GM19035 (cell line): ENCODE results near the gene PRR14L.
"Not testable (repeated sequence)": the region's sequence is repeated elsewhere in the genome, so short reads cannot be mapped to it uniquely, and the experiment has no call there.

ENCODE experiments used
- ATAC-seq: cut with Tn5 transposase; IDR thresholded peaks from one replicate; pipeline ENCODE4 v1.9.1; 2021; ENCODE audit not compliant: unreplicated experiment

Gene PRR14L

DNA sequence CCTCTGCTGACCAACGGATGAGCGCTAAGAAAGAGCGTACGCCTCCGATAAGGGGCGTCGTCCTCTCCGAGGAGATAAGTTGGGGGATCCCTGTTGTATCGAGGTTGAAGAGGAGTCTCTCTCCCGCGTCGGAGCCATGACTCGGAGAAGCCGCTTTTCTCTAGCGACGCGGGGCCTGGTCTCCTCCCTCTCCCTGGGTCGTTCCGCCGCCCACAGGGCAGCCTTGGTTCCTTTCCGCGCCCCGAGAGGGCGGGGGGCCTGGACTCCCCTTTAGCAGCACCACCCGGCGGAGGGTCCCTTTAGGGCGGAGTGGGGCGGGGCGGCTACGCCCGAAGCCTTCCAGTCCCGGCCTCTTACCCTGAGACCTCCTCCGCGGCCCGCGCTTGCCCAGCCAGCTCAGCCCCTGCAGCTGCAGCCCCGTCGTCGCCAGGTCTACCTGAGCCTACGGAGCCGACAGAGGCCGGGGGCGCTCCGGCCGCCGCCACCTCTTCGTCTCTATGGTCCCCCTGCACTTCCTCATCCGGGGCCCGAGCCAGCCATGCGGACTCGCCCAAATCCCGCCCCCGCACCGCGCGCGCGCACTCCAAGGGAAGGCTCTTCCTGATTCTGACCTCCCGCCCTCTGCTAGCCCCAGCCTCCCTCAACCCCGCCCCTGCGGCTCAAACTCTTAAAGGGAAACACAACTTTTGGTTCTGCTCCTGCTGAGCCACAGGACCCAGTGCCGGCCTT is at the start of gene PRR14L:
Gene PRR14L, minus strand, starts transcription at position 497 of the 729 bp plus-strand sequence. CDS start 11,272 bp downstream, outside the sequence.
- ATAC-seq, result peak; percentile 63

DNA sequence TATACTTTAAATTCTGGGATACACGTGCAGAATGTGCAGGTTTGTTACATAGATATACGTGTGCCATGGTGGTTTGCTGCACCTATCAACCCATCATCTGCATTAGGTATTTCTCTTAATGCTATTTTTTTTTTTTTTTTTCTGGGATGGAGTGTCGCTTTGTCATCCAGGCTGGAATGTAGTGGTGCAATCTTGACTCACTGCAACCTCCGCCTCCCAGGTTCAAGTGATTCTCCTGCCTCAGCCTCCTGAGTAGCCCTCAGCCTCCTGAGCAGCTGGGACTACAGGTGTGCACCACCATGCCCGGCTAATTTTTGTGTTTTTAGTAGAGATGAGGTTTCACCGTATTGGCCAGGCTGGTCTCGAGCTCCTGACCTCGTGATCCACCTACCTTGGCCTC is 49.4 kb upstream of the PRR14L start:
- ATAC-seq, result not testable (repeated sequence)

GRCh38 chr22:31790240-31790639 is 40.3 kb upstream of the PRR14L start:
- peak; percentile 58 for ATAC-seq

- no peak for ATAC-seq
Measured at GRCh38 chr22:31789803-31790202, 39.9 kb upstream of the PRR14L start.

DNA sequence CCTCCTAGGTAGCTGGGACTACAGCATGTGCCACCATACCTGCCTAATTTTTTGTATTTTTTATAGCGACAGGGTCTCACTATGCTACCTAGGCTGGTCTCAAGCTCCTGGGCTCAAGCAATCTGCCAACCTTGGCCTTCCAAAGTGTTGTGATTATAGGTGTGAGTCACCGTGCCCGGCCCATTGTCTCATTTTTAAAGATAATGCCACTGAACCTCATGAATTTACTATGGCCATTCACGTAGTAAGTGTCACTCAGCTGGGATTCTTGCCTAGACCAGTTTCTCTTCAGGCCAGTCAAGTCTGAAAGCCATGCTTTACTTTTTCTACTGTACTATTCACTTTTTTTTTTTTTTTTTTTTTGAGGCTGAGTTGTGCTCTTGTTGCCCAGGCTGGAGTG is 26.3 kb upstream of the PRR14L start:
- ATAC-seq, result no peak

DNA sequence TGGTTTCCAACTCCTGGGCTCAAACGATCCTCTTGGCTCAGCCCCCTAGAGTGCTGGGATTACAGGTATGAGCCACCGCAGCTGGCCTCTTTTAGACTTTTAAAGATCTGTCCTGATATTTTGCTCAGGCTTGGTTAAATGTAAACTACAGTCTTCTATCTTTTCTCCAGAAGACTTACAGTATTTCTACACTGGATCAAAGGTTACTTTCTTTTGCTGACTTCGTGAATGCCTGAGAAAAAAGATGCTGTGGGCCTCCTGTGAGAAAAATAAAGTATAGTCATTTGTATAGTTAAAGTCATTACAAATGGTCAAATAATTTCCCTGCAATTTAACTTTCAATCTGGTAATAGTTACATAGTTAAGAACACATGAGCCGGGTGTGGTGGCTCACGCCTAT is 23.5 kb upstream of the PRR14L start:
- ATAC-seq, result no peak

GRCh38 chr22:31768422-31769059 is 18.6 kb upstream of the PRR14L start:
- ATAC-seq, result no peak

GRCh38 chr22:31764785-31765184 is 14.9 kb upstream of the PRR14L start:
- no peak for ATAC-seq

DNA sequence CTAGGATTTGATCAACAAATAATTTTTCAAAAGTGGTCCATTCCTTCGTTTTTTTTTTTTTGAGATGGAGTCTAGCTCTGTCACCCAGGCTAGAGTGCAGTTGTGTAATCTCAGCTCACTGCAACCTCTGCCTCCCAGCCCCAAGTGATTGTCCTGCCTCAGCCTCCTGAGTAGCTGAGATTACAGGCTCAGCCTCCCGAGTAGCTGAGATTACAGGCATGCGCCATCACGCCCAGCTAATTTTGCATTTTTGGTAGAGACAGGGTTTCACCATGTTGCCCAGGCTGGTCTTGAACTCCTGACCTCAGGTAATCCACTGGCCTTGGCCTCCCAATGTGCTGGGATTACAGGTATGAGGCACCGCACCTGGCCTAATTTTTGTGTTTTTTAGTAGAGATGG is 8.9 kb upstream of the PRR14L start:
- ATAC-seq, result not testable (repeated sequence)

DNA sequence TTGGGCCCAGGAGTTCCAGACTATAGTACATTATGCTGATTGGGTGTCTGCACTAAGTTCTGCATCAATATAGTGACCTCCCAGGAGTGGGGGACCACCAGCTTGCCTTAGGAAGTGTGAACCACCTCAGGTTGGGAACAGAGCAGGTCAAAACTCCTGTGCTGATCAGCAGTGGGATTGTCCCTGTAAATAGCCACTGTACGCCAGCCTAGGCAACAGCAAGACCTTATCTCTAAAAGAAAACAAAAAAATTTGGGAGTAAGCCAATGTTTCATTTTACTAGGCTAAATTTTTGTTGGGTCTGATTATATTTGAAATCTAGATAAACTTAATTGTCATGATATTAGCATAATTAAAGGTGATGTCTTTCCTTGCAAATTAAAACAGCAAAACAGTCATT is 7.3 kb upstream of the PRR14L start:
- no peak for ATAC-seq

- no peak for ATAC-seq
Measured at GRCh38 chr22:31754813-31755212, 4.9 kb upstream of the PRR14L start.

GRCh38 chr22:31753634-31754501 is 3.9 kb upstream of the PRR14L start, which contains the start of gene DEPDC5:
TSS of gene DEPDC5 (plus strand) at chr22:31754019. CDS start at chr22:31754922, 903 bp downstream.
- peak; percentile 60 for ATAC-seq

DNA sequence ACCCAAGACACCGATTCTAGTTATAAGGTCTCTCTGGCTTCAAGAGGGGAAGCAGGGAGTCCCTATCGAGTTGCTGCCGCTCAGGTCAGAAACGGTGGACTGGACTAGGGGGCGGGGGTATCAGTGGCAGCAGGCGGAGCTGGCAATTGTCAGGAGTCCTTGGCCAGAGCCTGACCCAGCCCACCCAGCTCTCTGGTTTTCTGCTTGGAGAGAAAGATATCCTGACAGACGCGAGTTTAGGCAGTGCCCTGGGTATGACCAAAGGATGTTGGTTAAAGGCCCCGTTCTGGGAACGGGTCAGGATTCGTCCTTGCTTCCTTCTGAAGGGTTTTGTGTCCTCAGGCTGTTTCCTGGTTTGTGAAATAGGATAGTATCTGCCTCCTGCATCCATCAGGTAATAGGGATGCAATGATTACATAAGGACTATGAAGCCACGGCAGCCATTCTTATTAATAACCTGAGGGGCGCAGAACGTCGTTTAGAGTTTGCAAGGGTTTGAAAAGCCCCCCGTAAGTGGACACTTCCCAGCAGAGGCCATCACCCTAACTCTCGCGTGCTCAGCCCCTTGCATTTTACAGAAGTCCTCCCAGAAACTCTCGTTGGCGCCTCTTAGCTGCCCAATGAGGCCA is 3.2 kb upstream of the PRR14L start:
- ATAC-seq, result peak; percentile 10

- ATAC-seq, result no peak
Measured at GRCh38 chr22:31752096-31752847, 2.3 kb upstream of the PRR14L start.

DNA sequence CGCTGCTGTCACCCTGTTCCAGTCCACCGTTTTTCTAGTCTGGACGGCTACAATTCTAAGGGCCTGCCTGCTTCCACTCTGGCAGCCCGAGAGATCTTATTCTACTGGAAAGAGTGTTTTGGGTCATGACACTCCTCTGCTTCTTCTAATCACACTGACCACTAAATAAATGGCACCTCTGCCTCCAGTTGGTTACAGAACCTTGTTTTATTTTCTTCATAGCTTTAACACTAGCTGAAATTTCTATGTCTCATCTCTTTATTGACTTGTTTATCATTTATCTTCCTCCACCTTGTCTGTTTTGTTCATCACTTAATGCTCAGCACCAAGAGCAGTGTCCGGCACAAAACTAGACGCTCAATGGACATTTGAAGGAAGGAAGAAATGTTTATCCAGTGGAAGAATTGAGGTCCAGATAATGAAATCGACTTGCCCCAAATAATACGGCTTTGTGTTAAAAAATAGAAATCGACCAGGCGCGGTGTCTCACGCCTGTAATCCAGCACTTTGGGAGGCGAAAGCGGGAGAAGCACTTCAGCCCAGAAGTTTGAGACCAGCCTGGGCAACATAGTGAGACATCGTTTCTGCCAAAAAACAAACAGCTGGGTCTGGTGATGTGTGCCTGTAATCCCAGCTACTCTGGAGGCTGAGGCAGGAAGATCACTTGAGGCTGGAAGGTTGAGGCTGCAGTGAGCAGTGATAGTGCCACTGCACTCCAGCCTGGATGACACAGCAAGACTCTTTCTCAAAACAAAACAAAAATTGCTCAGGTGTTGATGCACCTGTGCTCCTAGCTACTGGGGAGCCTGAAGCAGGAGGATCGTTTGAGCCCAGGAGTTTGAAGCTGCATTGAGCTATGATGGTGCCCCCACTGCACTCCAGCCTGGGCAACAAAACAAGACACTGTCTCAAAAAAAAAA is 693 bp upstream of the PRR14L start:
- no peak for ATAC-seq

DNA sequence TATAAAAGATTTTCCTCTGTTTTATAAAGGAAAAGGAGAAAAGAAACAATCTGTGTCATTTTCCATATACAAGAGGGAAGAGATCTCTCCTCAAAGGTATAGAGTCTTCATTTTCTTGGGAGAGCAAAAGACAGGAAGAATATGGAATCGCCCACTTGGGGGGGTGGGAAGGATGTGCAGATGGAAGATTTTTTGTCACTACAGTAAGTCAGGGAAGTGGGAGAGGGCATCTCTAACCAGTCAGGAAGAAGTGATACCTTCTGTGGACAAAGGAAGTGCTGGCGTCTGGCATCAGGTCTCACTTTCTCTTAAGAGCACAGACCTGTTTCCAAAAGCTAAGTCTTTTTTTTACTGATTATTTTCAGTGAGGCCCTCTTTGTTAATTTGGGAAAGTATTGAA is 1.4 kb downstream of the PRR14L start:
- no peak for ATAC-seq

GRCh38 chr22:31747441-31747840 is 2.5 kb downstream of the PRR14L start:
- ATAC-seq, result no peak

GRCh38 chr22:31743871-31744270 is 6.1 kb downstream of the PRR14L start:
- ATAC-seq, result no peak

DNA sequence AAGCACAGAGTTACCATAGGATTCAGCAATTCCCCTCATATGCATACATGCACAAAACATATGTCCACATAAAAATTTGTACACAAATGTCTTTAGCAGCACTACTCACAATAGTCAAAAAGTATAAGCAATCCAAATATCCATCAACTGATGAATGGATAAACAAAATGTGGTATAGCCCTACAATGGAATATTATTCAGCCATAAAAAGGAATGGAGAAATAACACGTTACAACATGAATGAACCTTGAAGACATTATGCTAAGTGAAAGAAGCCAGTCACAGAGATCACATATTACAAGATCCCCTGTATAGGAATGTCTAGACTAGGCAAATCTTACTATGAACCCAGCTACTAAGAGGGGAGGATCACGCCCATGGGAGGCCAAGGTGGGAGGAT is 7.2 kb downstream of the PRR14L start:
- no peak for ATAC-seq
